B cell (primary cell): ENCODE data around the gene S1PR2. TPM values are rescaled to one million over a fixed set of nuclear protein-coding genes. Genes with fewer than 3 reads are reported as not detected.
A peak's percentile ranks its signal among the peaks of the same experiment; 100 is the strongest.

Experiments
- ATAC-seq: fragments of 200-7000 bp; cut with Tn5 transposase; one replicate; pipeline ENCODE4 v1.10.0; 2021; ENCODE audit warnings: low read depth, mild to moderate bottlenecking, moderate number of reproducible peaks, moderate library complexity
- CTCF ChIA-PET: fragments of 350-600 bp; sonication (Branson Sonifier 250); formaldehyde crosslinking; loops from one replicate; lab custom pipeline; 2021; ENCODE audit warnings: antibody characterized with exemption, inconsistent platforms; lab: Charles Lee
- POLR2A ChIA-PET: fragments of 350-600 bp; sonication (Branson Sonifier 250); formaldehyde crosslinking; loops from one replicate; lab custom pipeline; 2021; ENCODE audit warnings: antibody characterized with exemption; lab: Charles Lee
- DNase-seq: peaks from one replicate; pipeline ENCODE4 v3.0.0; 2013
- H2AFZ ChIP-seq: 2 replicates; pipeline ENCODE4 v1.6.1; 2012; ENCODE audit warnings: mild to moderate bottlenecking, low read depth, low read length; ENCODE audit not compliant: insufficient read depth, poor library complexity, severe bottlenecking
- H3K27ac ChIP-seq, 2 donors: 1 replicate in 1 of 2; 2 replicates in 1 of 2; pipeline ENCODE4 v1.5.1; 2012 to 2013; ENCODE audit warnings: low read length in 2 of 2, mild to moderate bottlenecking in 2 of 2, moderate library complexity in 1 of 2
- H3K27me3 ChIP-seq, 4 experiments: fragments of 200-600 bp in 1 of 4; sonication (generic) in 1 of 4; replicated peaks in 1 of 4; 1 replicate in 2 of 4; 2 replicates in 2 of 4; pipeline versions ENCODE4 v1.6.1 to v1.7.0; 2013 to 2016; ENCODE audit warnings: low read length in 3 of 4, mild to moderate bottlenecking in 2 of 4, mixed read lengths in 1 of 4, moderate library complexity in 1 of 4; ENCODE audit not compliant: insufficient read depth in 4 of 4, control insufficient read depth in 3 of 4; ENCODE audit errors: control extremely low read depth in 1 of 4
- H3K36me3 ChIP-seq, 2 experiments: replicated peaks in 1 of 2; 1 replicate in 1 of 2; 2 replicates in 1 of 2; pipeline versions ENCODE4 v1.6.1 to v1.7.1; 2013; ENCODE audit warnings: low read length in 1 of 2; ENCODE audit not compliant: insufficient read depth in 2 of 2, control insufficient read depth in 1 of 2; ENCODE audit errors: control extremely low read depth in 1 of 2, extremely low read depth in 1 of 2
- H3K4me1 ChIP-seq, 2 donors: fragments of 200-600 bp in 1 of 2; sonication (generic) in 1 of 2; 1 replicate in 1 of 2; 2 replicates in 1 of 2; pipeline versions ENCODE4 v1.5.1 to v1.6.1; 2013 to 2017; ENCODE audit warnings: low read length in 2 of 2; ENCODE audit not compliant: control insufficient read depth in 2 of 2, insufficient read depth in 2 of 2
- H3K4me2 ChIP-seq: replicated peaks from 2 replicates; pipeline ENCODE3; 2012; ENCODE audit warnings: mild to moderate bottlenecking, low read depth, low read length; ENCODE audit not compliant: poor library complexity, severe bottlenecking
- H3K4me3 ChIP-seq, 5 experiments: fragments of 200-600 bp in 1 of 5; sonication (generic) in 1 of 5; 1 replicate in 3 of 5; 2 replicates in 2 of 5; pipeline versions ENCODE4 v1.5.1 to v1.7.0; 2011 to 2016; ENCODE audit warnings: low read length in 4 of 5, mild to moderate bottlenecking in 4 of 5, low read depth in 2 of 5, control low read depth in 1 of 5, moderate library complexity in 1 of 5; ENCODE audit not compliant: insufficient read depth in 1 of 5; ENCODE audit errors: control extremely low read depth in 1 of 5, extremely low read depth in 1 of 5
- H3K79me2 ChIP-seq: fragments of 200-600 bp; sonication (generic); one replicate; pipeline ENCODE4 v1.6.0; 2016; ENCODE audit warnings: low read length; ENCODE audit not compliant: control insufficient read depth, insufficient read depth
- H3K9ac ChIP-seq: fragments of 200-600 bp; sonication (generic); 2 replicates; pipeline ENCODE4 v1.6.1; 2017; ENCODE audit warnings: mild to moderate bottlenecking, low read length, moderate library complexity
- H3K9me3 ChIP-seq, 3 donors: one replicate each; pipeline versions ENCODE4 v1.6.1 to v1.7.1; 2013; ENCODE audit warnings: low read length in 2 of 3; ENCODE audit not compliant: control insufficient read depth in 2 of 3, insufficient read depth in 1 of 3; ENCODE audit errors: control extremely low read depth in 1 of 3
- H4K20me1 ChIP-seq: 2 replicates; pipeline ENCODE4 v1.6.0; 2012; ENCODE audit warnings: mild to moderate bottlenecking, low read length; ENCODE audit not compliant: insufficient read depth, control insufficient read depth, poor library complexity, severe bottlenecking
- H3K27ac Mint-ChIP-seq: one replicate; pipeline ENCODE4 v1.8.0; 2021; ENCODE audit warnings: mixed read lengths
- H3K27me3 Mint-ChIP-seq: one replicate; pipeline ENCODE4 v1.8.0; 2021; ENCODE audit warnings: mixed read lengths
- H3K4me1 Mint-ChIP-seq: one replicate; pipeline ENCODE4 v1.8.0; 2021; ENCODE audit warnings: mixed read lengths
- H3K4me3 Mint-ChIP-seq: one replicate; pipeline ENCODE4 v1.8.0; 2021; ENCODE audit warnings: mixed read lengths
- H3K9me3 Mint-ChIP-seq: one replicate; pipeline ENCODE4 v1.8.0; 2022; ENCODE audit warnings: mixed read lengths; ENCODE audit not compliant: insufficient read depth
- EZH2 ChIP-seq: IDR thresholded peaks from 2 replicates; pipeline ENCODE4 v1.6.1; 2012; ENCODE audit warnings: borderline replicate concordance, low read depth, mild to moderate bottlenecking, moderate library complexity, low read length; ENCODE audit not compliant: insufficient read depth, poor library complexity, severe bottlenecking
- WGBS: methylation state at CpG from one replicate; pipeline ENCODE4 v1.1.5; 2013; ENCODE audit warnings: missing lambda C conversion rate; ENCODE audit not compliant: insufficient coverage; 5-methylcytosine and 5-hydroxymethylcytosine counted together
- intact Hi-C: fragments of 100-400 bp; cut with micrococcal nuclease; formaldehyde crosslinking; loops from one replicate; pipeline ENCODE4 v1.10.0; 2022
- polyA plus RNA-seq: library from polyadenylated mRNA; depleted of rRNA; stranded (reverse); fragments of >200 nt; gene quantifications from 2 replicates; pipeline ENCODE4 v1.2.3, GENCODE V29; 2012
- total RNA-seq, 2 donors: library from RNA; stranded (reverse); fragments of 120-200 nt in 1 of 2; gene quantifications; 1 replicate in 1 of 2; 2 replicates in 1 of 2; pipeline versions ENCODE4 v1.2.3 to v1.2.4, GENCODE V29; 2013 to 2022
- TF ChIP-seq, protein P1 (sequence below): fragments of 200-600 bp; IDR thresholded peaks from one replicate; pipeline ENCODE4 v1.8.0; 2022; ENCODE audit warnings: antibody characterized with exemption, mild to moderate bottlenecking

Gene S1PR2
- total and polyA plus RNA-seq, 2 donors (not counting 1 experiment from before 2014, with no cell fraction given) = 1.8 to 4.4 TPM

DNA sequence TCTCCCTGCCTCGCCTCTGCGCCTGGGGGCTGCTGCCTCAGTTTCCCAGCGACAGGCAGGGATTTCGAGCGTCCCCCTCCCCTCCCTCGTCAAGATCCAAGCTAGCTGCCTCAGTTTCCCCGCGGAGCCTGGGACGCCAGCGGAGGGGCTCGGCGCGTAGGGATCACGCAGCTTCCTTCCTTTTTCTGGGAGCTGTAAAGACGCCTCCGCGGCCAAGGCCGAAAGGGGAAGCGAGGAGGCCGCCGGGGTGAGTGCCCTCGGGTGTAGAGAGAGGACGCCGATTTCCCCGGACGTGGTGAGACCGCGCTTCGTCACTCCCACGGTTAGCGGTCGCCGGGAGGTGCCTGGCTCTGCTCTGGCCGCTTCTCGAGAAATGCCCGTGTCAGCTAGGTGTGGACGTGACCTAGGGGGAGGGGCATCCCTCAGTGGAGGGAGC lies 39.1 kb upstream of the S1PR2 start:
- Histone ChIP-seq H3K4me2 (peak overlapping the region; percentile 84), H3K4me3 (peak overlapping the region; percentile 41 to 72 (median 56)), H3K27me3 (no peaks in the 10 kb centered on the region), H3K9ac (peak overlapping the region; percentile 74), H3K36me3 (peaks cover 0 to 3% of the 10 kb centered on the region in 2 experiments), H3K27ac (peak overlapping the region; percentile 90 to 97), H4K20me1 (no peaks in the 10 kb centered on the region), H2AFZ (peak overlapping the region; percentile 12), H3K9me3 (no peaks in the 10 kb centered on the region), H3K4me1 (peaks cover 13 to 35% of the 10 kb centered on the region in 2 donors), H3K79me2 (peaks cover 3% of the 10 kb centered on the region)
- ChIA-PET CTCF (interaction anchor here (0.7 to 9.2 kb wide), 25 partner anchors 10 to 372 kb away, joined by 3 to 570 read pairs (median 6); partner anchors contain the start of genes CDC37, ICAM4, ICAM5 and KRI1), POLR2A (interaction anchor here (0.6 to 3.5 kb wide), 12 partner anchors 10 to 374 kb away, joined by 3 to 32 read pairs (median 4); partner anchors contain the start of genes ICAM4, ICAM5, RAVER1 and TYK2)
- ATAC-seq (peak; percentile 64), DNase-seq (peak; percentile 93)
- no peaks in the 10 kb centered on the region for H3K27me3 Mint-ChIP-seq
- H3K4me3 Mint-ChIP-seq = peak overlapping the region; percentile 88
- intact Hi-C loops = loop anchor here (1.0 to 2.0 kb wide), 6 partner anchors 17 to 111 kb away; partner anchors contain the start of genes FDX2, ICAM4, RAVER1 and TYK2
- H3K4me1 Mint-ChIP-seq = peaks cover 35% of the 10 kb centered on the region
- TF ChIP-seq, protein P1, sequence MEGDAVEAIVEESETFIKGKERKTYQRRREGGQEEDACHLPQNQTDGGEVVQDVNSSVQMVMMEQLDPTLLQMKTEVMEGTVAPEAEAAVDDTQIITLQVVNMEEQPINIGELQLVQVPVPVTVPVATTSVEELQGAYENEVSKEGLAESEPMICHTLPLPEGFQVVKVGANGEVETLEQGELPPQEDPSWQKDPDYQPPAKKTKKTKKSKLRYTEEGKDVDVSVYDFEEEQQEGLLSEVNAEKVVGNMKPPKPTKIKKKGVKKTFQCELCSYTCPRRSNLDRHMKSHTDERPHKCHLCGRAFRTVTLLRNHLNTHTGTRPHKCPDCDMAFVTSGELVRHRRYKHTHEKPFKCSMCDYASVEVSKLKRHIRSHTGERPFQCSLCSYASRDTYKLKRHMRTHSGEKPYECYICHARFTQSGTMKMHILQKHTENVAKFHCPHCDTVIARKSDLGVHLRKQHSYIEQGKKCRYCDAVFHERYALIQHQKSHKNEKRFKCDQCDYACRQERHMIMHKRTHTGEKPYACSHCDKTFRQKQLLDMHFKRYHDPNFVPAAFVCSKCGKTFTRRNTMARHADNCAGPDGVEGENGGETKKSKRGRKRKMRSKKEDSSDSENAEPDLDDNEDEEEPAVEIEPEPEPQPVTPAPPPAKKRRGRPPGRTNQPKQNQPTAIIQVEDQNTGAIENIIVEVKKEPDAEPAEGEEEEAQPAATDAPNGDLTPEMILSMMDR = no peak
- TF ChIP-seq EZH2 = no peak
- WGBS = 1% methylated on average over 33 of the region's 37 CpGs
- H3K9me3 Mint-ChIP-seq = no peaks in the 10 kb centered on the region
- peak overlapping the region; percentile 94 for H3K27ac Mint-ChIP-seq
